Right lobe of liver (tissue), 4 donors: ENCODE measurements around the gene PHF1.
"Not testable (repeated sequence)": the region's sequence is repeated elsewhere in the genome, so short reads cannot be mapped to it uniquely, and the experiment has no call there.

ENCODE experiments used
- POLR2A ChIP-seq: fragments of 450-650 bp; IDR thresholded peaks from one replicate; pipeline ENCODE4 v1.6.1; 2017; ENCODE audit warnings: antibody characterized with exemption, mild to moderate bottlenecking
- TF ChIP-seq, protein P1 (sequence below), 4 donors: fragments of 200-600 bp in 3 of 4; fragments of 450-650 bp in 1 of 4; IDR thresholded peaks; one replicate each; pipeline versions ENCODE4 v1.5.1 to v1.8.0; 2016 to 2022; ENCODE audit warnings: antibody characterized with exemption in 4 of 4, mild to moderate bottlenecking in 2 of 4
- donor health status: DM: no; HTN: no; CAD: no.
- donor health status: DM: no; HTN: no; CAD: no.
- donor health status: DM: no; HTN: yes; CAD: no.

DNA sequence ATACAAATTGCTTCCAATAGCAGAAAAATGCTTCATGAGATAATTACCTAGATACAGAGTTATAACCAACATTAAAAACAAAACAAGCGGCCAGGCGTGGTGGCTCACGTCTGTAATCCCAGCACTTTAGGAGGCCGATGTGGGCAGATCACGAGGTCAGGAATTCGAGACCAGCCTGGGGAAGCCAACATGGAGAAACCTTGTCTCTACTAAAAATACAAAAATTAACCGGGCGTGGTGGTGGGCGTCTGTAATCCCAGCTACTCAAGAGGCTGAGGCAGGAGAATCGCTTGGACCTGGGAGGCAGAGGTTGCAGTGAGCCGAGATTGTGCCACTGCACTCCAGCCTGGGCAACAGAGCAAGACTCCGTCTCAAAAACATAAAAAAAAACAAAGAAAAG, 47.3 kb upstream of the PHF1 start:
- TF ChIP-seq, protein P1, sequence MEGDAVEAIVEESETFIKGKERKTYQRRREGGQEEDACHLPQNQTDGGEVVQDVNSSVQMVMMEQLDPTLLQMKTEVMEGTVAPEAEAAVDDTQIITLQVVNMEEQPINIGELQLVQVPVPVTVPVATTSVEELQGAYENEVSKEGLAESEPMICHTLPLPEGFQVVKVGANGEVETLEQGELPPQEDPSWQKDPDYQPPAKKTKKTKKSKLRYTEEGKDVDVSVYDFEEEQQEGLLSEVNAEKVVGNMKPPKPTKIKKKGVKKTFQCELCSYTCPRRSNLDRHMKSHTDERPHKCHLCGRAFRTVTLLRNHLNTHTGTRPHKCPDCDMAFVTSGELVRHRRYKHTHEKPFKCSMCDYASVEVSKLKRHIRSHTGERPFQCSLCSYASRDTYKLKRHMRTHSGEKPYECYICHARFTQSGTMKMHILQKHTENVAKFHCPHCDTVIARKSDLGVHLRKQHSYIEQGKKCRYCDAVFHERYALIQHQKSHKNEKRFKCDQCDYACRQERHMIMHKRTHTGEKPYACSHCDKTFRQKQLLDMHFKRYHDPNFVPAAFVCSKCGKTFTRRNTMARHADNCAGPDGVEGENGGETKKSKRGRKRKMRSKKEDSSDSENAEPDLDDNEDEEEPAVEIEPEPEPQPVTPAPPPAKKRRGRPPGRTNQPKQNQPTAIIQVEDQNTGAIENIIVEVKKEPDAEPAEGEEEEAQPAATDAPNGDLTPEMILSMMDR (IDR thresholded peaks at IDR 0.05), result not testable (repeated sequence)
- not testable (repeated sequence) for TF ChIP-seq POLR2A
